H1 (cell line): Measurements from ENCODE around the gene PPP2R2D. TPM values are rescaled to one million over a fixed set of nuclear protein-coding genes. Genes with fewer than 3 reads are reported as not detected.

ENCODE experiments used
- CTCF ChIA-PET: fragments of 300-600 bp; sonication (Branson Sonifier 250); formaldehyde crosslinking; loops from one replicate; lab custom pipeline; 2021; ENCODE audit not compliant: partially characterized antibody; lab: Charles Lee
- POLR2A ChIA-PET: fragments of 300-600 bp; sonication (Branson Sonifier 250); formaldehyde crosslinking; loops from one replicate; lab custom pipeline; 2021; ENCODE audit warnings: inconsistent platforms; ENCODE audit not compliant: partially characterized antibody; lab: Charles Lee
- DNase-seq, 2 experiments: peaks; one replicate each; pipeline versions ENCODE4 v3.0.0 to v3.0.0-alpha.2; 2010 to 2022; ENCODE audit warnings: low spot score in 2 of 2, low read depth in 1 of 2, mixed read lengths in 1 of 2
- FAIRE-seq: peaks from 2 replicates; lab custom pipeline; 2011; peaks lifted over from hg19 to GRCh38; lab: Jason Lieb, UNC
- H2AFZ ChIP-seq: 2 replicates; pipeline ENCODE4 v1.8.1; 2012; ENCODE audit warnings: low read length, inconsistent platforms
- H2AK5ac ChIP-seq: 2 replicates; pipeline ENCODE4 v1.6.1; 2013; ENCODE audit warnings: low read depth, low read length
- H2BK120ac ChIP-seq: replicated peaks from 2 replicates; pipeline ENCODE3; 2013; ENCODE audit warnings: low read depth, low read length, inconsistent platforms
- H2BK12ac ChIP-seq: 2 replicates; pipeline ENCODE4 v1.6.1; 2013; ENCODE audit warnings: low read depth, low read length
- H2BK15ac ChIP-seq: 2 replicates; pipeline ENCODE4 v1.6.1; 2013; ENCODE audit warnings: low read length
- H2BK20ac ChIP-seq: 2 replicates; pipeline ENCODE4 v1.6.1; 2013; ENCODE audit warnings: low read length
- H2BK5ac ChIP-seq: 2 replicates; pipeline ENCODE4 v1.6.1; 2013; ENCODE audit warnings: low read depth, low read length
- H3K14ac ChIP-seq: 2 replicates; pipeline ENCODE4 v1.6.1; 2013; ENCODE audit warnings: inconsistent platforms; ENCODE audit not compliant: insufficient read length
- H3K18ac ChIP-seq: 2 replicates; pipeline ENCODE4 v1.6.1; 2013; ENCODE audit warnings: low read length; ENCODE audit errors: extremely low read depth
- H3K23ac ChIP-seq: 2 replicates; pipeline ENCODE4 v1.6.1; 2013; ENCODE audit warnings: inconsistent platforms; ENCODE audit not compliant: insufficient read length
- H3K23me2 ChIP-seq: 2 replicates; pipeline ENCODE4 v1.6.1; 2013; ENCODE audit warnings: low read depth, low read length
- H3K27ac ChIP-seq: 2 replicates; pipeline ENCODE4 v1.6.1; 2011; ENCODE audit warnings: low read depth, low read length, inconsistent platforms
- H3K27me3 ChIP-seq, 4 experiments: replicated peaks in 1 of 4; 1 replicate in 1 of 4; 2 replicates in 3 of 4; pipeline versions ENCODE4 v1.6.1 to v1.8.1; 2011 to 2013; ENCODE audit warnings: low read length in 3 of 4, mild to moderate bottlenecking in 3 of 4, inconsistent platforms in 2 of 4, mixed read lengths in 2 of 4, moderate library complexity in 1 of 4; ENCODE audit not compliant: control insufficient read depth in 3 of 4, insufficient read depth in 3 of 4; ENCODE audit errors: extremely low read depth in 1 of 4
- H3K36me3 ChIP-seq, 4 experiments: 2 replicates each; pipeline versions ENCODE4 v1.6.1 to v1.8.1; 2011 to 2013; ENCODE audit warnings: mild to moderate bottlenecking in 4 of 4, low read length in 3 of 4, moderate library complexity in 2 of 4, control low read depth in 1 of 4, inconsistent platforms in 1 of 4; ENCODE audit not compliant: insufficient read depth in 4 of 4, control insufficient read depth in 2 of 4
- H3K4ac ChIP-seq: replicated peaks from 2 replicates; pipeline ENCODE3; 2013; ENCODE audit warnings: low read length, low read depth, mixed read lengths, inconsistent platforms; ENCODE audit not compliant: insufficient read length
- H3K4me1 ChIP-seq, 4 experiments: replicated peaks in 1 of 4; 1 replicate in 1 of 4; 2 replicates in 3 of 4; pipeline versions ENCODE4 v1.6.1 to v1.8.1; 2011 to 2013; ENCODE audit warnings: low read length in 3 of 4, inconsistent platforms in 2 of 4, mixed read lengths in 1 of 4; ENCODE audit not compliant: insufficient read depth in 4 of 4, control insufficient read depth in 3 of 4
- H3K4me2 ChIP-seq, 2 experiments: 2 replicates each; pipeline versions ENCODE4 v1.6.1 to v1.8.1; 2011 to 2013; ENCODE audit warnings: low read depth in 2 of 2, low read length in 2 of 2, control low read depth in 1 of 2, inconsistent platforms in 1 of 2, mild to moderate bottlenecking in 1 of 2; ENCODE audit not compliant: insufficient read depth in 1 of 2
- H3K4me3 ChIP-seq, 4 experiments: fragments of 200-600, 300-600 bp in 1 of 4; sonication (generic), shearing (Covaris generic), sonication (Bioruptor Twin) in 1 of 4; 2 replicates each; pipeline versions ENCODE4 v1.5.1 to v1.8.1; 2011 to 2016; ENCODE audit warnings: low read length in 4 of 4, low read depth in 3 of 4, control low read depth in 2 of 4, inconsistent platforms in 2 of 4, mild to moderate bottlenecking in 2 of 4, mixed read lengths in 1 of 4, moderate library complexity in 1 of 4; ENCODE audit not compliant: insufficient read depth in 2 of 4; ENCODE audit errors: extremely low read depth in 1 of 4
- H3K56ac ChIP-seq: replicated peaks from 2 replicates; pipeline ENCODE3; 2013; ENCODE audit warnings: low read depth, mild to moderate bottlenecking, mixed read lengths, low read length, inconsistent platforms; ENCODE audit not compliant: insufficient read length
- H3K79me1 ChIP-seq: 2 replicates; pipeline ENCODE4 v1.6.1; 2013; ENCODE audit warnings: low read depth, low read length, control low read depth
- H3K79me2 ChIP-seq, 2 experiments: 2 replicates each; pipeline versions ENCODE4 v1.6.1 to v1.8.1; 2012 to 2013; ENCODE audit warnings: low read length in 2 of 2, mild to moderate bottlenecking in 2 of 2, inconsistent platforms in 1 of 2; ENCODE audit not compliant: insufficient read depth in 2 of 2, control insufficient read depth in 1 of 2
- H3K9ac ChIP-seq, 4 experiments: replicated peaks in 1 of 4; 1 replicate in 1 of 4; 2 replicates in 3 of 4; pipeline versions ENCODE4 v1.6.1 to v1.8.1; 2011 to 2013; ENCODE audit warnings: low read depth in 3 of 4, low read length in 3 of 4, control low read depth in 2 of 4, mild to moderate bottlenecking in 2 of 4, moderate library complexity in 2 of 4, inconsistent platforms in 1 of 4; ENCODE audit errors: extremely low read depth in 1 of 4
- H3K9me3 ChIP-seq, 2 experiments: 2 replicates each; pipeline versions ENCODE4 v1.6.1 to v1.8.1; 2012 to 2013; ENCODE audit warnings: mild to moderate bottlenecking in 2 of 2, moderate library complexity in 2 of 2, control low read depth in 1 of 2, inconsistent platforms in 1 of 2, low read depth in 1 of 2, low read length in 1 of 2, mixed read lengths in 1 of 2; ENCODE audit not compliant: insufficient read depth in 2 of 2
- H4K20me1 ChIP-seq, 2 experiments: replicated peaks in 1 of 2; 2 replicates each; pipeline versions ENCODE3 to v1.8.1; 2011 to 2013; ENCODE audit warnings: inconsistent platforms in 2 of 2, low read length in 2 of 2, mild to moderate bottlenecking in 1 of 2; ENCODE audit not compliant: insufficient read depth in 2 of 2, control insufficient read depth in 1 of 2
- H4K5ac ChIP-seq: 2 replicates; pipeline ENCODE4 v1.6.1; 2013; ENCODE audit warnings: low read length, low read depth, mixed read lengths, inconsistent platforms; ENCODE audit not compliant: insufficient read length
- H4K8ac ChIP-seq: 2 replicates; pipeline ENCODE4 v1.8.0; 2013; ENCODE audit warnings: mild to moderate bottlenecking, moderate library complexity, low read length, inconsistent platforms; ENCODE audit not compliant: insufficient read depth; ENCODE audit errors: extremely low read depth
- H4K91ac ChIP-seq: replicated peaks from 2 replicates; pipeline ENCODE3; 2013; ENCODE audit warnings: low read length, mixed read lengths, inconsistent platforms; ENCODE audit not compliant: insufficient read length
- BRCA1 ChIP-seq: IDR thresholded peaks from 2 replicates; pipeline ENCODE4 v1.6.1; 2012; ENCODE audit warnings: low read depth, low read length, improper control_type of control experiment
- POLR2AphosphoS5 ChIP-seq: IDR thresholded peaks from 2 replicates; pipeline ENCODE4 v1.6.1; 2011; ENCODE audit warnings: low read depth, low read length
- TCF12 ChIP-seq: IDR thresholded peaks from 2 replicates; pipeline ENCODE4 v1.6.1; 2011; ENCODE audit warnings: low read depth, mild to moderate bottlenecking, low read length
- WGBS, 2 experiments: shearing (Covaris generic) in 1 of 2; methylation state at CpG; one replicate each; pipeline versions ENCODE4 v1.1.6 to v1.1.7; 2013 to 2015; ENCODE audit warnings: low lambda C conversion rate in 2 of 2, mixed read lengths in 2 of 2, inconsistent platforms in 1 of 2, low coverage in 1 of 2, missing lambda C conversion rate in 1 of 2; ENCODE audit not compliant: insufficient replicate concordance in 2 of 2, insufficient coverage in 1 of 2, insufficient read length in 1 of 2; ENCODE audit errors: extremely low coverage in 1 of 2, missing lambda C conversion rate in 1 of 2; 5-methylcytosine and 5-hydroxymethylcytosine counted together
- polyA plus RNA-seq, 7 experiments: library from polyadenylated mRNA; depleted of rRNA in 3 of 7; stranded (reverse) in 5 of 7; unstranded in 2 of 7; fragments of >200 nt in 5 of 7; fragments of 200-250 nt in 2 of 7; gene quantifications; 1 replicate in 5 of 7; 2 replicates in 1 of 7; 4 replicates in 1 of 7; pipeline versions ENCODE4 v1.2.1 to v1.2.3, GENCODE V29; 2011 to 2013; ENCODE audit warnings: missing spikeins in 2 of 7, mixed read lengths in 2 of 7
- total RNA-seq: library from RNA; stranded (reverse); fragmentation: NEBNext Ultra II Directional; extraction: Animal tissue kit (Norgen Biotek cat#: 25700); gene quantifications from 2 replicates; pipeline ENCODE4 v1.2.1, GENCODE V29; 2021

The PPP2R2D gene
- total and polyA plus RNA-seq, 2 of the 8 experiments (the other 6 are each of a cell fraction or from before 2014, with no cell fraction given) = 25.4 to 32.8 TPM

- FAIRE-seq (no peak), DNase-seq (no peak)
- H2AK5ac ChIP-seq = no peak overlapping the region
- no peak overlapping the region for H3K4me2 ChIP-seq
- no peak overlapping the region for H2BK20ac ChIP-seq
- H4K20me1 ChIP-seq = peaks cover 27 to 32% of the 10 kb centered on the region in 2 experiments
- H3K9ac ChIP-seq = no peak overlapping the region
- no peaks in the 10 kb centered on the region for H3K27me3 ChIP-seq
- H3K4me1 ChIP-seq = peaks cover 4 to 32% (median 14%) of the 10 kb centered on the region in 4 experiments; a peak in 6 of 7 replicates
- no peak overlapping the region for H4K5ac ChIP-seq
- H2BK12ac ChIP-seq = no peak overlapping the region
- H3K9me3 ChIP-seq = no peaks in the 10 kb centered on the region; a peak in 1 of 4 replicates
- H3K18ac ChIP-seq = no peak overlapping the region
- H3K56ac ChIP-seq = no peak overlapping the region
- no peak overlapping the region for H3K4ac ChIP-seq
- no peak overlapping the region for H2BK15ac ChIP-seq
- no peaks in the 10 kb centered on the region for H3K23me2 ChIP-seq
- H2AFZ ChIP-seq = no peak overlapping the region
- peaks cover 39% of the 10 kb centered on the region for H3K79me1 ChIP-seq
- H3K4me3 ChIP-seq = no peak overlapping the region
- H4K8ac ChIP-seq = no peak overlapping the region
- peaks cover 15 to 84% of the 10 kb centered on the region in 2 experiments for H3K79me2 ChIP-seq
- TF ChIP-seq POLR2AphosphoS5 = no peak
- TF ChIP-seq BRCA1 = no peak
- TF ChIP-seq TCF12 = no peak
- H3K23ac ChIP-seq = no peak overlapping the region
- no peak overlapping the region for H3K27ac ChIP-seq
- H4K91ac ChIP-seq = no peak overlapping the region
- H3K14ac ChIP-seq = no peak overlapping the region
- H2BK5ac ChIP-seq = no peak overlapping the region
- POLR2A ChIA-PET = interaction anchor here (0.7 kb wide), 1 partner anchor 26 kb away, joined by 3 read pairs; no protein-coding TSS in a partner anchor
- H3K36me3 ChIP-seq = peaks cover 0 to 3% (median 0%) of the 10 kb centered on the region in 4 experiments; a peak in 2 of 8 replicates
- WGBS, 2 experiments = 84% methylated on average over 12 of the region's 13 CpGs; no CpG with 5 or more reads in 1 of the 2 experiments
- CTCF ChIA-PET = interaction anchor here (1.4 kb wide), 1 partner anchor 11 kb away, joined by 9 read pairs; no protein-coding TSS in a partner anchor
- no peak overlapping the region for H2BK120ac ChIP-seq
These were observed 31.2 kb downstream of the PPP2R2D start for GRCh38 chr10:131931981-131932380.
